ENCODE measurements around the gene DNAJB7. TPM values are rescaled to one million over a fixed set of nuclear protein-coding genes. Genes with fewer than 3 reads are reported as not detected.

The DNAJB7 gene
- total and polyA plus RNA-seq, 2 donors (not counting 1 experiment from before 2014, with no cell fraction given) = not detected

DNA sequence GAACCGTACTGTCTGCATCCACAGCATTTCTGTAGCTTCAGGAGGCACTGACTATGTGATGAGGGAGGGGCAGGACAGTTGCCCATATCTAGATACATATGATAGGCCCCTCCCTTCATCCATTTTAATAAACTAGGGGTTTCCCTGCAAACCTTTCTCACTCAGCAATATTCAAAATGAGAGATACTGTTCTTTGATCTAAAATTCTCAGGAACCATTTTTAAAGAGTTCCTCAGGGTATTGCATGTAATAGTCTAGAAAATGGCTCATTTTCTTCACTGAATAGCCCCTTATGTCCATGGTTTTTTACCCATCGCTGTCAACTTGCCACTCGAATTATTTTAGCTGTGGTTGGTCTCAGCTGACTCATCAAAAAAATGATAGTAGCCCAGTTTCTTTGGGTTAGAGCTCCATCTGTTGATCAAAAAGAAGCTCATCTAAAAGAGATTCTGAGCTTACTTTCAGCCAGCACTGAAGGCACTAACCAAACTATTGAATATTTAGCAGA is 37.0 kb upstream of the DNAJB7 start:
- no peaks in the 10 kb centered on the region for H3K27me3 ChIP-seq (ENCODE audit: control insufficient read depth, insufficient read depth, low read length)
- no peaks in the 10 kb centered on the region for H3K9me3 ChIP-seq (ENCODE audit: control insufficient read depth, insufficient read depth, low read depth, low read length)
- TF ChIP-seq, protein P1, sequence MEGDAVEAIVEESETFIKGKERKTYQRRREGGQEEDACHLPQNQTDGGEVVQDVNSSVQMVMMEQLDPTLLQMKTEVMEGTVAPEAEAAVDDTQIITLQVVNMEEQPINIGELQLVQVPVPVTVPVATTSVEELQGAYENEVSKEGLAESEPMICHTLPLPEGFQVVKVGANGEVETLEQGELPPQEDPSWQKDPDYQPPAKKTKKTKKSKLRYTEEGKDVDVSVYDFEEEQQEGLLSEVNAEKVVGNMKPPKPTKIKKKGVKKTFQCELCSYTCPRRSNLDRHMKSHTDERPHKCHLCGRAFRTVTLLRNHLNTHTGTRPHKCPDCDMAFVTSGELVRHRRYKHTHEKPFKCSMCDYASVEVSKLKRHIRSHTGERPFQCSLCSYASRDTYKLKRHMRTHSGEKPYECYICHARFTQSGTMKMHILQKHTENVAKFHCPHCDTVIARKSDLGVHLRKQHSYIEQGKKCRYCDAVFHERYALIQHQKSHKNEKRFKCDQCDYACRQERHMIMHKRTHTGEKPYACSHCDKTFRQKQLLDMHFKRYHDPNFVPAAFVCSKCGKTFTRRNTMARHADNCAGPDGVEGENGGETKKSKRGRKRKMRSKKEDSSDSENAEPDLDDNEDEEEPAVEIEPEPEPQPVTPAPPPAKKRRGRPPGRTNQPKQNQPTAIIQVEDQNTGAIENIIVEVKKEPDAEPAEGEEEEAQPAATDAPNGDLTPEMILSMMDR (conservative IDR thresholded peaks at IDR 0.05 in 1 of 2, IDR thresholded peaks at IDR 0.05 in 1 of 2; ENCODE audit: low read depth in 1 of 2, low read length in 2 of 2) = peak; percentile 63 to 64
- TF ChIP-seq EZH2 (IDR thresholded peaks at IDR 0.05; ENCODE audit: low read length, missing control alignments) = no peak
- no peaks in the 10 kb centered on the region for H3K79me2 ChIP-seq (ENCODE audit: control insufficient read depth, insufficient read depth, low read length)
- H3K4me3 ChIP-seq (replicated peaks in 1 of 4; ENCODE audit: control extremely low read depth in 1 of 4, insufficient read depth in 1 of 4, low read depth in 3 of 4, low read length in 4 of 4) = no peak overlapping the region
- peak; percentile 58 to 78 for DNase-seq (ENCODE audit: low read depth in 2 of 2)
- H2AFZ ChIP-seq (ENCODE audit: low read length) = peak overlapping the region; percentile 32
- H3K4me1 ChIP-seq (ENCODE audit: control insufficient read depth, extremely low read depth, insufficient read depth, low read length) = peaks cover 4% of the 10 kb centered on the region
- H3K9ac ChIP-seq (ENCODE audit: insufficient read depth, low read length) = no peak overlapping the region
- H3K36me3 ChIP-seq (ENCODE audit: control insufficient read depth, insufficient read depth, low read length) = no peaks in the 10 kb centered on the region
- no peaks in the 10 kb centered on the region for H4K20me1 ChIP-seq (ENCODE audit: control insufficient read depth, extremely low read depth, insufficient read depth, low read length)
- no peak overlapping the region for H3K4me2 ChIP-seq (ENCODE audit: extremely low read depth, insufficient read depth, low read length)
- no peak overlapping the region for H3K27ac ChIP-seq (ENCODE audit: insufficient read depth, low read length)

DNA sequence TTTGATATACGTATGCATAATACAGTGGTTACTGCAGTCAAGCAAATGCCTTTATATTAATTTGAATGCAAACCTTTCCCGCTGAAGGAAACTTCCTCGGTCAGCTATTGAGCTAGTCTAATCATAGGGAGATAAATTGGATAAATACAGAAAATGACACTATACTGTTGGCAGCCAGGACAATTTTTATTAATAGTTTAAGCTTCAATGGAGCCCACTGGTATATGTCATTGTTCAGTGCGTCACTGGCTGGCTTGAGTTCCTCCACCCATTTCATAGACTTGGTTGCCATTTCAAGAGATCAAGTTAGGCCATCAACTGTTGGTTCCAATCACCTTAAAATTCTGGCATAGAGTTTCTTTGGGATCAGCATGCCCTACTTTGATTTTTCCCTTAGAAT is 32.5 kb upstream of the DNAJB7 start:
- H4K20me1 ChIP-seq (ENCODE audit: control insufficient read depth, extremely low read depth, insufficient read depth, low read length) = no peaks in the 10 kb centered on the region
- H3K79me2 ChIP-seq (ENCODE audit: control insufficient read depth, insufficient read depth, low read length) = no peaks in the 10 kb centered on the region
- no peak overlapping the region for H3K4me2 ChIP-seq (ENCODE audit: extremely low read depth, insufficient read depth, low read length)
- no peaks in the 10 kb centered on the region for H3K9me3 ChIP-seq (ENCODE audit: control insufficient read depth, insufficient read depth, low read depth, low read length)
- H3K36me3 ChIP-seq (ENCODE audit: control insufficient read depth, insufficient read depth, low read length) = peaks cover 2% of the 10 kb centered on the region
- peaks cover 4% of the 10 kb centered on the region for H3K4me1 ChIP-seq (ENCODE audit: control insufficient read depth, extremely low read depth, insufficient read depth, low read length)
- no peaks in the 10 kb centered on the region for H3K27me3 ChIP-seq (ENCODE audit: control insufficient read depth, insufficient read depth, low read length)
- H3K27ac ChIP-seq (ENCODE audit: insufficient read depth, low read length) = no peak overlapping the region
- H2AFZ ChIP-seq (ENCODE audit: low read length) = no peak overlapping the region
- H3K4me3 ChIP-seq (replicated peaks in 1 of 4; ENCODE audit: control extremely low read depth in 1 of 4, insufficient read depth in 1 of 4, low read depth in 3 of 4, low read length in 4 of 4) = no peak overlapping the region
- H3K9ac ChIP-seq (ENCODE audit: insufficient read depth, low read length) = no peak overlapping the region
- no peak for TF ChIP-seq EZH2 (IDR thresholded peaks at IDR 0.05; ENCODE audit: low read length, missing control alignments)
- TF ChIP-seq, protein P1 (conservative IDR thresholded peaks at IDR 0.05 in 1 of 2, IDR thresholded peaks at IDR 0.05 in 1 of 2; ENCODE audit: low read depth in 1 of 2, low read length in 2 of 2) = no peak
- no peak for DNase-seq (ENCODE audit: low read depth in 2 of 2)

DNA sequence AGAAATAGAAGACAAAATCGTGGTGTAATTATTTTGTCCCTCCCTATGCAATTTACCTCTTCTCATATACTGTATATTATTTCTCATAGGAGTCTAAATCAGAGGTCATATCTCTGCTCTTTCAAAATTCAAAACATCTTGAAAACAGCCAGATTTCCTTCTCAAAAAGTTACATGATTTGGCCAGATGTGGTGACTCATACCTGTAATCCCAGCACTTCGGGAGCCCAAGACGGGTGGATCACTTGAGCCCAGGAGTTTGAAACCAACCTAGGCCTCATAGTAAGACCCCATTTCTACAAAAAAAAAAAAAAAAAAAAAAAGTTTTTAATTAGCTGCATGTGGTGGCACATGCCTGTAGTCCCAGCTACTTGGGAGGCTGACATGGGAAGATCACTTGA is 29.0 kb upstream of the DNAJB7 start:
- peak; percentile 2 to 14 for DNase-seq (ENCODE audit: low read depth in 2 of 2)
- no peak overlapping the region for H3K27ac ChIP-seq (ENCODE audit: insufficient read depth, low read length)

More for the DNA sequence above, 29.0 kb upstream of the DNAJB7 start:
- Histone ChIP-seq H3K9ac (ENCODE audit: insufficient read depth, low read length) (no peak overlapping the region), H3K4me3 (replicated peaks in 1 of 4; ENCODE audit: control extremely low read depth in 1 of 4, insufficient read depth in 1 of 4, low read depth in 3 of 4, low read length in 4 of 4) (no peak overlapping the region), H3K9me3 (ENCODE audit: control insufficient read depth, insufficient read depth, low read depth, low read length) (no peaks in the 10 kb centered on the region), H3K4me1 (ENCODE audit: control insufficient read depth, extremely low read depth, insufficient read depth, low read length) (no peaks in the 10 kb centered on the region), H3K27me3 (ENCODE audit: control insufficient read depth, insufficient read depth, low read length) (no peaks in the 10 kb centered on the region), H4K20me1 (ENCODE audit: control insufficient read depth, extremely low read depth, insufficient read depth, low read length) (no peaks in the 10 kb centered on the region), H3K79me2 (ENCODE audit: control insufficient read depth, insufficient read depth, low read length) (no peaks in the 10 kb centered on the region), H3K36me3 (ENCODE audit: control insufficient read depth, insufficient read depth, low read length) (peaks cover 4% of the 10 kb centered on the region), H2AFZ (ENCODE audit: low read length) (no peak overlapping the region), H3K4me2 (ENCODE audit: extremely low read depth, insufficient read depth, low read length) (no peak overlapping the region)
- TF ChIP-seq EZH2 (IDR thresholded peaks at IDR 0.05; ENCODE audit: low read length, missing control alignments) = no peak
- TF ChIP-seq, protein P1 (conservative IDR thresholded peaks at IDR 0.05 in 1 of 2, IDR thresholded peaks at IDR 0.05 in 1 of 2; ENCODE audit: low read depth in 1 of 2, low read length in 2 of 2) = no peak

All from fibroblast of lung (primary cell).